ENCODE results near the gene C10orf67.

The C10orf67 gene

DNA sequence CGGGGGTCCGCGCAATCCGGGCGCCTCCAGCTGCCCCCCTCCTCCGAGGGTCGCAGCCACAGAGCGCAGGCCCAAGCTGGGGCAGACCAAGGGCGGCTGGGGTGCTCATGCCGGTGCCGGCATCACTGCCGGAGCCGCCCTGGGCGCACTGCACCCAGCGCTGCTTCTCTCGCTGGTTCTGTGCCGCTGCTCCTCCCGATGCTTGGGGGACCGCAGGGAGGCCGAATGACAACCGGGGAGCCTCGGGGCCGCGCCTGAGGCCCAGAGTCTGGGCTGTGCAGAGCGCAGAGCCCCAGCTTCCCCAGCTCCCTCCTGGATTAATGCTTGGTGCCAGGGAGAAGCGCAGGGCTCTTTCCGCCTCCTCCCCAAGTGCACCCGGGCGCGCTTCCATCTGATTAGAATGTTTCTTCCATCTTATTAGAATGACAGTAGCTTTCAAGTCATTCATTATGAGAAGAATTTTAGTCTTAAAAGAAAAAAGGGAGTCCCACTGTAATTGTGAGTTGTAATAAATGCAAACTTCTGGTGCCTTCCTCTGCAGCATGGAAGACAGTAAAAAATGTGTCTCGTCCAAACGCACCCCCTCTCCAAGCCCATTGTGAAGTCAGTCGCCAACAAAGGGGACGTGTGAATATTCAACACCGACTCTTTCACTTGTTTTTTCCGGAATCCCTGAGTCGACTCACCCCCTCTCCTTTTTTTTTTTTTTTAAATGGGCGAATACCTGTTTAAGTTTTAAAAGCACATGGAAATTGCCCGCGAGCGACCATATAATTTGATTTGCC lies 172.0 kb downstream of the C10orf67 start:
- no peak for DNase-seq (ENCODE audit: low read depth in 2 of 2)

DNA sequence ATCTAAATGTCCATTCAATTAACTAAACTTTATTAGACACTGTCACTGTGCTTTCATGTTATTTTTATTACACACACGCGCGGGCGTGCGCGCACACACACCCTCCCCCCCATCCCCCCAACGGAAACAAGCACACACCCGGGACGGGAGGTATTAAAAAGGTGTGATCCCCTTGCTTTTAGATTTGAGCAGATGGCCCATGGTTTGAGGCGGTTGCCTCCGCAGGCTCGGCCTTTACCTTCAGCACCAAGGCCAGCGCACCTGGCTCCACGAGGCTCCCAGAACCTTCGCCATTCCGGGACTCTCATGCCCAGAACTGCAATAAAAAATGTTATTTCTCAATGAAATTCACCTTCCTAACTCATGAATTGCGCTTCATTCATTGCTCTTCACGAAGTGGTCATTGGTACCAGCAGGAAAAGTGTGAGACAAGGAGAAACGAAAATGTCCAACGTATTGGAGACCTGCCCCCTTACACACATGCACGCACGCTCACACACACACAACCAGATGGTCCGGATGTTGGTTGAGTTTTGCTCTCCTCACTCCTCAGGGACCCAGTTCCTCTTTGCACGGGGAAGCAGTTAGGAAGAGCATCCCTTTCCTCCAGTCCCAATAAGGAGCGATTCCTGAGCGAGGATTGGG lies 173.2 kb downstream of the C10orf67 start:
- DNase-seq (ENCODE audit: low read depth in 2 of 2) = no peak

DNA sequence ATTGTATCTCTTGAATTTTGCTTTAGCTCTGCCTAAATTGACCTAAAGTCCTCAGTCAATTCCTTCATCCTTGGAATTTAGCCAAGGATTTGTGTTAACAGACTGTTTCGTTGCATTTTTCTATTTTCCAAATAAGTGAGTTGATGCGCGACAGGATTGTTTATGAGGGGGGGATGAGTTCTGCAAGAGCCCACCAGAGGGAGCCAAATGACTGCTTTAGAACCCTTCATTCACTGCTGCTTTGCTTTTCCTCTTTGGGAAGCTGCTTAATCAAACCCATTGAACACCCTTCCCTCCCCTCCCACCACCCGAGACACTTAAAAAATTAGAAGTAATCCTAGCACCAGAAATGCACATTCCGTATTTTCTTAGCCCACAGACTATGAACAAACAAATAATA lies 186.2 kb downstream of the C10orf67 start:
- DNase-seq (ENCODE audit: low read depth in 2 of 2) = peak in 1 of 2 donors; percentile 1

DNA sequence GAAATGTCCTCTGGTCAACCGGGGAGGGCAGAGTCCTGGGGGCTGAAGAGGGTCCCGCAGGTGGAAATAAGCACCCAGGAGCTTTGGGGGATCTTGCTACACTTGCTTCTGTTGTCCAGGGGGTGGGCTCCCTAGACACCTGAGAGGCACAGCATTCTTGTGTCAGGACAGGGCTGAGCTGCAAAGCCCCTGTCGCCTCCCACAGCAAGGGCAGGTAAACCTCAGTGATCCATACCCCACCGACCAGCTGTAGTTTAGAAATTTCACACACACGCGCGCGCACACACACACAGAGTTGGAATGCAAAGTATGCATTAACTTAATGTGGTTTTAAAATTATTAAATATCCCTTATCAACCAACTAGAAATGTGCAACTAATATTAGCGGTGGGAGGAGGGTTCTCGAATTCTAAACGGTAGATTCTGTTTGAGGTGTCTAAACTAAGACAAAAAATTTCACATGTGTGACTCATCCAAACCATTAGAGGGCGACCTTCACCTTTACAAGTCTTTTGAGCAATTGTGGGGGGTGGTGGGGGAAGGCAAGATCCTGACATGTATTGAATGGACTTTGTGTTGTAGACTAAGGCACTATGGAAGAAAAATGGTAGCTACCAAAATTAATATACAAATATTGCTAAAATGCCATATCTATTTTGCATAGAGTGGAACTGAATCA lies 186.8 kb downstream of the C10orf67 start:
- DNase-seq (ENCODE audit: low read depth in 2 of 2) = no peak

DNA sequence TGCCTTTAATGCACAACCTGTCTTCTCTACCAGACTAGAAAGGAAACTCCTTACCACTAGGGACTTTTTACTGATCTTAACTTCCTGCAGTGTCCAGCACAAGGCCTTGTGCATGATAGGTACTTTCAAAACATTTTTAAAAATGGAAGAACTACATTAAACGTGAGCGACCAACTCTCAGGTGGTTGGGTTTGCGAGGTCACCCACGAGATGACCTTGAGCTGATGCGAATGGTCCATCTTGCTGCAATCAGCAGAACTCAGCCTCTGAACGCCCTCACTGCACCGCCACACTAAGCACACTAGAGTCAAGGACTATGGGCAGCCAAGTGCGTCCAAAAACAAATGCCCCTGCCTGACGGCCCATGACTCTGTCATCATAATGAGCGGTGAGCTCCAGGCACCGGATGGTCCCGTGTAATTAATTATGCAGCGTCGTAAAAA lies 187.3 kb downstream of the C10orf67 start:
- no peak for DNase-seq (ENCODE audit: low read depth in 2 of 2)

DNA sequence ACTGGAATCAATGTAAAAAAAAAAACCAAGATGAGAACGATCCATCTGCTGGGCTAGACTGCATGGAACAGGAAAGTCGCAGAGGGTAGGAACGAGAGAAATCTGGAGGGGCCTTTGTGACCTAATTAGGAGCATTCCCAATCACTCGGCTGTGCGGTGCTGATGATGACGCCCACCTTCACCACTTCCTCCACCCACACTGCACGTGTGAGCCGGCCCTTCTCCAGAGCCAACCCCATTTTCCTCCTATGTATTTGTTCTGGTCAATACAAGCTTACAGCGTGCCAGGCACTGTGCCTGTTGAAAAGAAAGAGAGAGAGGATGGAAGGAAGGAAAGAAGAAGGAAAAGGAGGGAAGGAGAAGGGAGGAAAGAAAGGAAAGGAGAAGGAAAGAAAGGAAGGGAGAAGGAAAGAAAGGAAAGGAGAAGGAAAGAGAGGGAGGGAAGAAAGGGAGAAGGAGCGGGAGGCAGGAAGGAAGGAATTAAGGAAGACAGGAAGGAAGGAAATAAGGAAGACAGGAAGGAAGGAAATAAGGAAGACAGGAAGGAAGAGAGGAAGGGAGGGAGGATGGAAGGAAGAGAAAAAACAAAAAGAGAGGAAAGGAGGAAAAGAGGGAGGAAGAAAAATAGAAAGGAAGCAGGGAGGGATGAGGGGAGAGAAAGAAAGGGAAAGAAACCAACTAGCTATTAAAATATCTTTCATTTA lies 188.0 kb downstream of the C10orf67 start:
- DNase-seq (ENCODE audit: low read depth in 2 of 2) = no peak

DNA sequence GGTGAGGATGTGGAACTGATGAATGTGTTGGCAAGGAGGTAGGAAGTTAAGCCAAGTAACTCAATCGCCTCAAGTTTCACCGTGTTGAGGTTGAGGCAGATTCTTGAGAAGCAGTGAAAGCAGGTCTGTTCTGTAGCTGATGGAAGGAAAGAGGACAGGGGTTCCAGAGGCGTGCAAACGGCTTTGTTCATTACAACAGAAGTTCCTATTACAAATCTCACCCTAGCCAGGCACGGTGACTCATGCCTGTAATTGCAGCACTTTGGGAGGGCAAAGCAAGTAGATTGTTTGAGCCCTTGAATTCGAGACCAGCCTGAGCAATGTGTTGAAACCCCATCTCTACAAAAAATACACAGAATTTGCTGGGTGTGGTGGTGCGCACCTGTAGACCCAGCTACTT lies 189.4 kb downstream of the C10orf67 start:
- DNase-seq (ENCODE audit: low read depth in 2 of 2) = no peak
